Spleen (tissue), 7 donors: ENCODE data around the gene TRUB2.

Source experiments
- CTCF ChIP-seq, 11 experiments: fragments of 200-600 bp in 7 of 11; fragments of 450-650 bp in 4 of 11; sonication (generic) in 4 of 11; IDR thresholded peaks in 8 of 11; conservative IDR thresholded peaks in 3 of 11; 1 replicate in 7 of 11; 2 replicates in 4 of 11; pipeline versions ENCODE4 v1.4.0 to v1.8.0; 2016 to 2021; ENCODE audit warnings: antibody characterized with exemption in 11 of 11, inconsistent platforms in 4 of 11, mild to moderate bottlenecking in 1 of 11
- POLR2A ChIP-seq, 3 donors: fragments of 450-650 bp; IDR thresholded peaks; one replicate each; pipeline ENCODE4 v1.5.1; 2017; ENCODE audit warnings: antibody characterized with exemption in 3 of 3, mild to moderate bottlenecking in 1 of 3
- donor health status: DM: no; HTN: no; CAD: no; lungs with moderate emphysema.
- donor health status: DM: no; HTN: no; CAD: no.
- donor health status: DM: no; HTN: no; CAD: no.

GRCh38 chr9:128361986-128362646 lies 39.9 kb upstream of the TRUB2 start:
- no peak for TF ChIP-seq POLR2A (IDR thresholded peaks at IDR 0.05)
- peak; percentile 83 to 97 (median 90) for TF ChIP-seq CTCF (IDR thresholded peaks at IDR 0.05 in 8 of 11, conservative IDR thresholded peaks at IDR 0.05 in 3 of 11)
